Body of pancreas (tissue), 4 donors: ENCODE results near the gene KRTAP4-4. TPM values are rescaled to one million over a fixed set of nuclear protein-coding genes. Genes with fewer than 3 reads are reported as not detected.
"Not testable (repeated sequence)": the region's sequence is repeated elsewhere in the genome, so short reads cannot be mapped to it uniquely, and the experiment has no call there.

ENCODE experiments used
- ATAC-seq: fragments of 150-250 bp; one replicate; pipeline ENCODE4 v1.9.1; 2016
- DNase-seq, 4 donors: peaks; one replicate each; pipeline ENCODE4 v3.0.0-alpha.2; 2019
- H3K27ac ChIP-seq, 4 donors: fragments of 200-600 bp; sonication (generic); 1 replicate in 3 of 4; 2 replicates in 1 of 4; pipeline versions ENCODE4 v1.5.1 to v1.6.1; 2016 to 2019; ENCODE audit warnings: mild to moderate bottlenecking in 1 of 4, mixed read lengths in 1 of 4, moderate library complexity in 1 of 4
- H3K27me3 ChIP-seq, 2 donors: fragments of 200-600 bp; sonication (generic); one replicate each; pipeline ENCODE4 v1.6.0; 2016; ENCODE audit warnings: mild to moderate bottlenecking in 1 of 2
- H3K36me3 ChIP-seq, 2 donors: fragments of 200-600 bp; sonication (generic); replicated peaks in 1 of 2; 2 replicates each; pipeline ENCODE4 v1.5.1; 2016; ENCODE audit warnings: low read depth in 2 of 2; ENCODE audit not compliant: insufficient read depth in 1 of 2
- H3K4me1 ChIP-seq: fragments of 200-600 bp; sonication (generic); one replicate; pipeline ENCODE4 v1.6.0; 2016
- H3K4me3 ChIP-seq, 2 donors: fragments of 200-600 bp; sonication (generic); 1 replicate in 1 of 2; 2 replicates in 1 of 2; pipeline ENCODE4 v1.5.1; 2016 to 2019
- H3K9me3 ChIP-seq, 3 donors: fragments of 200-600 bp; sonication (generic); 1 replicate in 2 of 3; 2 replicates in 1 of 3; pipeline ENCODE4 v1.5.1; 2016
- POLR2A ChIP-seq, 3 donors: fragments of 450-650 bp; IDR thresholded peaks; one replicate each; pipeline ENCODE4 v1.6.1; 2016; ENCODE audit warnings: antibody characterized with exemption in 3 of 3, mild to moderate bottlenecking in 2 of 3
- WGBS, 2 donors: methylation state at CpG; one replicate each; pipeline ENCODE4 v1.1.5; 2017; 5-methylcytosine and 5-hydroxymethylcytosine counted together
- intact Hi-C: fragments of 100-400 bp; cut with DNase I; formaldehyde crosslinking; loops from one replicate; pipeline ENCODE4 v1.15.1; 2023
- total RNA-seq, 2 donors: library from RNA; depleted of rRNA; stranded (reverse); fragments of >200 nt; gene quantifications; one replicate each; pipeline ENCODE4 v1.1.0, GENCODE V29; 2016
- TF ChIP-seq, protein P1 (sequence below), 7 experiments: fragments of 450-650 bp in 4 of 7; fragments of 200-600 bp in 3 of 7; sonication (generic) in 3 of 7; IDR thresholded peaks; one replicate each; pipeline ENCODE4 v1.5.1; 2016 to 2019; ENCODE audit warnings: antibody characterized with exemption in 7 of 7

Gene KRTAP4-4
- total RNA-seq, 2 donors from 2014 or later: not detected

DNA sequence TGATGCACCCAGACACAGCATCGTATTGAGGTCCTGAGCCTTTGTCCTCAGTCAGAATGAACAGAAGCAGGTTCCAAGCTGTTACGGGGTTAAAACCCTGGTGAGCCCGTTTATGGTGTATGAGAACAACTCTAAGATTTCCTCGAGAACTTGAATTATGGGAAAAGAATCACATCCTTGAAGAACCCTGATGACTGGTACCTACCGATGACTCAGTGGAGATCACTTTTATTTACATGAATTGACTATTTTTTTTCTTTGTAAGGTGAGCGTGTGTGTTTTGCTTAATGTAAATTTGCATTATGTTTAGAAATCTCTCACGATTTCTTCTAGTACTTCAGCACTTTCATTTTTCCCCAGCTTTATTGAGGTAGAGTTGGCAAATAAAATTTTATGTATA lies 3.3 kb upstream of the KRTAP4-4 start:
- intact Hi-C loops: no loop called here
- Histone ChIP-seq H3K36me3 (no peaks in the 10 kb centered on the region), H3K4me3 (no peak overlapping the region), H3K9me3 (no peaks in the 10 kb centered on the region), H3K27me3 (no peaks in the 10 kb centered on the region), H3K4me1 (no peaks in the 10 kb centered on the region), H3K27ac (no peak overlapping the region)
- TF ChIP-seq, protein P1, sequence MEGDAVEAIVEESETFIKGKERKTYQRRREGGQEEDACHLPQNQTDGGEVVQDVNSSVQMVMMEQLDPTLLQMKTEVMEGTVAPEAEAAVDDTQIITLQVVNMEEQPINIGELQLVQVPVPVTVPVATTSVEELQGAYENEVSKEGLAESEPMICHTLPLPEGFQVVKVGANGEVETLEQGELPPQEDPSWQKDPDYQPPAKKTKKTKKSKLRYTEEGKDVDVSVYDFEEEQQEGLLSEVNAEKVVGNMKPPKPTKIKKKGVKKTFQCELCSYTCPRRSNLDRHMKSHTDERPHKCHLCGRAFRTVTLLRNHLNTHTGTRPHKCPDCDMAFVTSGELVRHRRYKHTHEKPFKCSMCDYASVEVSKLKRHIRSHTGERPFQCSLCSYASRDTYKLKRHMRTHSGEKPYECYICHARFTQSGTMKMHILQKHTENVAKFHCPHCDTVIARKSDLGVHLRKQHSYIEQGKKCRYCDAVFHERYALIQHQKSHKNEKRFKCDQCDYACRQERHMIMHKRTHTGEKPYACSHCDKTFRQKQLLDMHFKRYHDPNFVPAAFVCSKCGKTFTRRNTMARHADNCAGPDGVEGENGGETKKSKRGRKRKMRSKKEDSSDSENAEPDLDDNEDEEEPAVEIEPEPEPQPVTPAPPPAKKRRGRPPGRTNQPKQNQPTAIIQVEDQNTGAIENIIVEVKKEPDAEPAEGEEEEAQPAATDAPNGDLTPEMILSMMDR (IDR thresholded peaks at IDR 0.05): no peak
- no peak for TF ChIP-seq POLR2A (IDR thresholded peaks at IDR 0.05)
- 53 to 60% methylated on average over 7 of the region's 7 CpGs for WGBS, 2 donors
- DNase-seq: no peak
- ATAC-seq: no peak

DNA sequence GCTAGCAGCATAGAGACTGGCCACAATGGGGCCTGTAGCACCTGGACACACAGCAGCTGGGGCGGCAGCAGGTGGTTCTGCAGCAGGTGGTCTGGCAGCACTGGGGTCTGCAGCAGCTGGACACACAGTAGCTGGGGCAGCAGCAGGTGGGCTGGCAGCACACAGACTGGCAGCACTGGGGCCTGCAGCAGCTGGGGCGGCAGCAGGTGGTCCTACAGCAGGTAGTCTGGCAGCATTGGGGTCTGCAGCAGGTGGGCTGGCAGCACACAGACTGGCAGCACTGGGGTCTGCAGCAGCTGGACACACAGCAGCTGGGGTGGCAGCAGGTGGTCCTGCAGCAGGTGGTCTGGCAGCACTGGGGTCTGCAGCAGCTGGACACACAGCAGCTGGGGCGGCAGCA lies 358 bp downstream of the KRTAP4-4 start:
- H3K4me1 ChIP-seq, H3K27me3 ChIP-seq, intact Hi-C loops, ATAC-seq, H3K27ac ChIP-seq, H3K36me3 ChIP-seq, DNase-seq, H3K9me3 ChIP-seq, H3K4me3 ChIP-seq: not testable (repeated sequence)
- 78 to 80% methylated on average over 2 to 3 of the region's 3 CpGs for WGBS, 2 donors

DNA sequence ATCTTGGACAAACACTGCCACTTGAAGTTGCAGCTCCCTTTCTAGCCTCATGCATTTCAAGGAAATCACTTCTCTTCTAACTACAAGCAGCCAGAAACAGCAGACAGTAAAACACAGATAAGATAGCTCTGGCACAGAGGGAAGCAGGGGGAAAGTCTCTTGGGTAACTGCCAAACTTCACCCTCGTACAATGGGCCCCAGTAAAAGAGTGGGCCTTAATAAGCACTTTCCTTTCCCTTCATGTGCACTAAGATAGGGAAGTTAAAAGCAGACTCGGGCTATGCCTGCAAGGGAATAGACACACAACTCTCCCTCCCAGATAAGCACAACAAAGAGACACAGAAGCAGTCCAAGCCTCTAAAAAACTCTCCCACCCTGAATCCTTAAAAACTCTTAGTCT lies 6.7 kb downstream of the KRTAP4-4 start:
- Histone ChIP-seq H3K27me3 (no peaks in the 10 kb centered on the region), H3K4me3 (no peak overlapping the region), H3K9me3 (no peaks in the 10 kb centered on the region), H3K27ac (no peak overlapping the region), H3K4me1 (no peaks in the 10 kb centered on the region), H3K36me3 (no peaks in the 10 kb centered on the region)
- no peak for ATAC-seq
- no peak for DNase-seq
- 27 to 29% methylated on average over 2 of the region's 2 CpGs for WGBS, 2 donors
- TF ChIP-seq POLR2A (IDR thresholded peaks at IDR 0.05): no peak
- TF ChIP-seq, protein P1 (IDR thresholded peaks at IDR 0.05): no peak
- intact Hi-C loops: no loop called here

DNA sequence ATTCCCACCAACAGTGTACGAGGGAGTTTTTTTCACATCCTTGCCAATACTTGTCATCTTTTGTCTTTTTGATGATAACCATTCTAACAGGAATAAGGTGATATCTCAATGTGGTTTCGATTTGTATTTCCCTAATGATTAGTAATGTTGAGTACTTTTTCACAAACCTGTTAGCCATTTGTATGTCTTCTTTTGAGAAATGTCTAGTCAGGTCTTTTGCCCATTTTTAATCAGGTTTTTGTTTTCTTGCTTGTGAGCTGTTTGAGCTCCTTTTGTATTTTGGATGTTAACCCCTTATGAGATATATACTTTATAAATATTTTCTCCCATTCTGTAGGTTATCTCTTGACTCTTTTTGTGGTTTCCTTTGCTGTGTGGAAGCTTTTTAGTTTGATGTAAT lies 9.0 kb downstream of the KRTAP4-4 start:
- intact Hi-C loops: no loop called here
- H3K9me3 ChIP-seq: no peaks in the 10 kb centered on the region
- TF ChIP-seq, protein P1 (IDR thresholded peaks at IDR 0.05): no peak
- no peaks in the 10 kb centered on the region for H3K27me3 ChIP-seq
- DNase-seq (no peak), ATAC-seq (no peak)
- WGBS, 2 donors: 41 to 47% methylated on average over 2 of the region's 2 CpGs
- H3K27ac ChIP-seq: no peak overlapping the region
- no peaks in the 10 kb centered on the region for H3K4me1 ChIP-seq
- no peaks in the 10 kb centered on the region for H3K36me3 ChIP-seq
- H3K4me3 ChIP-seq: no peak overlapping the region

DNA sequence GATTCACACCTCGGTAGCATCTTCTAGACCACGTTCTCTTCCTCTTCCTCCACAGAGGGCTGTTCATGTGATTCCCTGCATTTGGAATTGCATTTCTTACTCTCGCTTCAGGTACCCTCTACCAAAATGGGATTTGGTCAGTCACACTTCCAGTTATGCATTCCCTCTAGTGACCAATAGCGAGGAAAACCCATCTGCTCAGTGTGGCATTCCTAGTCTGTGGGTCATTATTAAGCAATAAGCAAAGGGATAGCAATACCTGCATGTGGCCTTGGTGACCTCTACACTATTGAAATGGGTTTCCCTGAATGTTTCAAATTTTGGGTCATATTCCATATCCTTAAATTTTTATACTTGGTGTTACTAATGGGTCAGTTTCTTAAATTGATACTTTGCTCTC lies 10.5 kb downstream of the KRTAP4-4 start:
- Histone ChIP-seq H3K4me3 (no peak overlapping the region), H3K9me3 (no peaks in the 10 kb centered on the region), H3K27ac (no peak overlapping the region), H3K4me1 (no peaks in the 10 kb centered on the region), H3K27me3 (no peaks in the 10 kb centered on the region), H3K36me3 (no peaks in the 10 kb centered on the region)
- no peak for DNase-seq
- intact Hi-C loops: no loop called here
- WGBS, 2 donors: 71 to 83% methylated on average over 4 of the region's 4 CpGs
- TF ChIP-seq, protein P1 (IDR thresholded peaks at IDR 0.05): no peak
- no peak for TF ChIP-seq POLR2A (IDR thresholded peaks at IDR 0.05)
- ATAC-seq: no peak
